Progenitor cell of endocrine pancreas (in vitro differentiated cells): Measurements from ENCODE around the gene FAM209B. TPM values are rescaled to one million over a fixed set of nuclear protein-coding genes. Genes with fewer than 3 reads are reported as not detected.
"Not testable (repeated sequence)": the region's sequence is repeated elsewhere in the genome, so short reads cannot be mapped to it uniquely, and the experiment has no call there.

Source experiments
- DNase-seq: peaks from one replicate; pipeline ENCODE4 v3.0.0; 2021; ENCODE audit warnings: low spot score; ENCODE audit not compliant: unreplicated experiment
- H3K27ac Mint-ChIP-seq: 2 replicates; pipeline ENCODE4 v1.8.0; 2021; ENCODE audit warnings: mild to moderate bottlenecking, moderate library complexity, mixed read lengths
- H3K27me3 Mint-ChIP-seq: 2 replicates; pipeline ENCODE4 v1.8.0; 2021; ENCODE audit warnings: mixed read lengths
- H3K36me3 Mint-ChIP-seq: 2 replicates; pipeline ENCODE4 v1.8.0; 2022; ENCODE audit warnings: mixed read lengths; ENCODE audit not compliant: insufficient read depth
- H3K4me1 Mint-ChIP-seq: 2 replicates; pipeline ENCODE4 v1.8.0; 2021; ENCODE audit warnings: low read depth, mixed read lengths
- H3K4me3 Mint-ChIP-seq: 2 replicates; pipeline ENCODE4 v1.8.0; 2021; ENCODE audit warnings: low read depth, mild to moderate bottlenecking, moderate library complexity, mixed read lengths
- H3K9me3 Mint-ChIP-seq: 2 replicates; pipeline ENCODE4 v1.8.0; 2021; ENCODE audit warnings: low read depth, mixed read lengths
- long read RNA-seq: library from polyadenylated mRNA; unstranded; transcript quantifications from one replicate; pipeline ENCODE4 v2.0.0, GENCODE V29; 2020
- total RNA-seq: library from RNA; stranded (reverse); gene quantifications from 2 replicates; pipeline ENCODE4 v1.2.1, GENCODE V29; 2021
- TF ChIP-seq, protein P1 (sequence below): fragments of 200-600 bp; sonication (generic); IDR thresholded peaks from one replicate; pipeline ENCODE4 v1.5.0; 2021; ENCODE audit warnings: antibody characterized with exemption, mild to moderate bottlenecking; ENCODE audit not compliant: unreplicated experiment

Gene FAM209B, protein sequence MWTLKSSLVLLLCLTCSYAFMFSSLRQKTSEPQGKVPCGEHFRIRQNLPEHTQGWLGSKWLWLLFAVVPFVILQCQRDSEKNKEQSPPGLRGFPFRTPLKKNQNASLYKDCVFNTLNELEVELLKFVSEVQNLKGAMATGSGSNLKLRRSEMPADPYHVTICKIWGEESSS
- not detected in 2 replicates for total RNA-seq
- long read RNA-seq: 0 reads

DNA sequence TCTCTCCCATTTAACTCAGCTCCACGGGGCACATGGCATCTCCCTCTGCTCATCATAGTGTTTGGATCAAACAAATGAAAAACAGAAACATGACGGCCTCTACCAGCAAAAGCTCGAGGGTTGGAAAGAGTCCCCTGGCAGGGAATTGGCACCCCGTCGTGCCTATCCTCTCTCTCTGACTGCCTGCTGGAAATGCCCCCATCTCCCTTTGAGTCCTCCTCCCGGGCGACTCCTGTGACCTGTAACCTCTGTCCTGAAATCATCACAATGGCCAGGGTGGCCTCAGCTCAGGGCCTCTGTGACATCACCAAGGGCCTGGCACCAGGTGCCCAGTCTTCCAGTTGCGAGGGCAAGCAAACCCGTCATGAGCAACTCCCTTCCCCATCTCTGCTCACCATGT, at the start of gene FAM209B:
TSS of gene FAM209B (plus strand) at position 301 of the 400 bp plus-strand sequence. CDS start at position 397, 96 bp downstream.
- not testable (repeated sequence) for H3K4me1 Mint-ChIP-seq, DNase-seq, H3K27me3 Mint-ChIP-seq, H3K36me3 Mint-ChIP-seq, H3K27ac Mint-ChIP-seq, H3K4me3 Mint-ChIP-seq, H3K9me3 Mint-ChIP-seq

DNA sequence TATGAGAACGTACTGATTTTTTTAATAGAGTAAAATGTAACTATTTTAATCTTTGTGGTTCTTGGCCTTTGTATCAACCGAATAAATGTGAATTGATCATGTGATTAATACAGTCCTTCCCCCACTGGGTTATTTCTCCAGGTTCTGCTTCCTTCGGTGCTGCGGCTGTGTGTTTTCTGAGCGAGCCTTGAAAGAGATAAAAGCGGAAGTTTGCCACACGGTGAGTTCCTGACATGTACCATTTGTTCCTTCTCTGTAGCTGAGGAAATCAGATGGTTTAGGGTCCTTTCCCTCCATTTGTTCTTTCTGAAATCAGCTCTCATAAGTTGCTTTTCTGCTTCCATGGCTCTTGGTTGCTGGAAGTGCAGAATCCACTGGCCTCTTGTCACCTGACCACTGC, 49.1 kb upstream of the FAM209B start:
- Mint-ChIP-seq H3K27me3 (no peaks in the 10 kb centered on the region), H3K27ac (no peak overlapping the region), H3K4me3 (no peak overlapping the region), H3K9me3 (no peaks in the 10 kb centered on the region), H3K36me3 (peaks cover 14% of the 10 kb centered on the region), H3K4me1 (no peaks in the 10 kb centered on the region)
- TF ChIP-seq, protein P1, sequence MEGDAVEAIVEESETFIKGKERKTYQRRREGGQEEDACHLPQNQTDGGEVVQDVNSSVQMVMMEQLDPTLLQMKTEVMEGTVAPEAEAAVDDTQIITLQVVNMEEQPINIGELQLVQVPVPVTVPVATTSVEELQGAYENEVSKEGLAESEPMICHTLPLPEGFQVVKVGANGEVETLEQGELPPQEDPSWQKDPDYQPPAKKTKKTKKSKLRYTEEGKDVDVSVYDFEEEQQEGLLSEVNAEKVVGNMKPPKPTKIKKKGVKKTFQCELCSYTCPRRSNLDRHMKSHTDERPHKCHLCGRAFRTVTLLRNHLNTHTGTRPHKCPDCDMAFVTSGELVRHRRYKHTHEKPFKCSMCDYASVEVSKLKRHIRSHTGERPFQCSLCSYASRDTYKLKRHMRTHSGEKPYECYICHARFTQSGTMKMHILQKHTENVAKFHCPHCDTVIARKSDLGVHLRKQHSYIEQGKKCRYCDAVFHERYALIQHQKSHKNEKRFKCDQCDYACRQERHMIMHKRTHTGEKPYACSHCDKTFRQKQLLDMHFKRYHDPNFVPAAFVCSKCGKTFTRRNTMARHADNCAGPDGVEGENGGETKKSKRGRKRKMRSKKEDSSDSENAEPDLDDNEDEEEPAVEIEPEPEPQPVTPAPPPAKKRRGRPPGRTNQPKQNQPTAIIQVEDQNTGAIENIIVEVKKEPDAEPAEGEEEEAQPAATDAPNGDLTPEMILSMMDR: no peak
- DNase-seq: no peak

DNA sequence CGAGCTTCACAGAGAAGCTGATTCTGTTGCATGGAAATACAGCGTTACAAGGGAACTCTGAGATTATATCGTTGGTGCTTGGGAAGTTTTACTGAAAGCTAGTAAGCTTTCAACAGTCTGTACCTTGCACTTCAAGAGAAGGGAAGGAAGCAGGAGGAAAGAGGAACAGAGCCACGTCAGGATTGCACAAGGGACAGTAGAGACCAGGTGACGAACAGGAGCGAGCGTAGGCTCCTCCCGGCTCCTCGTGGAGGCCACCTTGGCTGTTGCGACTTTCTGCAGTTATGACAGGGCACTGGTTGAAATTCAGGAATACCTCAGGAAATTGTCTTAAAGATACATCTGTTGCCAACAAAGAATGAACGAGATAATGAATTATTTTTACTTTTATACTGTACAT, 45.8 kb upstream of the FAM209B start:
- no peaks in the 10 kb centered on the region for H3K4me1 Mint-ChIP-seq
- H3K9me3 Mint-ChIP-seq: no peaks in the 10 kb centered on the region
- H3K4me3 Mint-ChIP-seq: no peak overlapping the region
- TF ChIP-seq, protein P1: no peak
- H3K36me3 Mint-ChIP-seq: peaks cover 11% of the 10 kb centered on the region
- no peak for DNase-seq
- no peak overlapping the region for H3K27ac Mint-ChIP-seq
- H3K27me3 Mint-ChIP-seq: no peaks in the 10 kb centered on the region

DNA sequence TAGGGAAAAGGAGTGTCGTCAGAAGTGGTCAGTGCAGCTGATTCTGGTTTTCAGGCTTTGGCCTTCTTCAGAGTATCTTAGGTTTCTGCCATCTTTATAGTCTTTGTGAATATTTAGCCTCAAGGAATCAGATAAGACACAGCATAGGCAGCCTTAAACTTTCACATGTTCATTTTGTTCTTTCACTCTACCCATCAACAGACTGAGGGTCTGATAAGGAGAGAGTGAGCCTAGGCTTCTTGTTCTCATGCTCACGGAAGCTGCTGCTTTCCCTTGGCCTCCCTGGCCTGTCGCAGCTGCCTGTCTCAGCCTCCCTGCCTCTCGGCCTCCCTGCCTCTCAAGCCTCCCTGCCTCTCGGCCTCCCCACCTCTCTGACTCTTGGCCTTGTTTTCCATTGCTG, 44.5 kb upstream of the FAM209B start:
- TF ChIP-seq, protein P1: no peak
- Mint-ChIP-seq H3K27me3 (no peaks in the 10 kb centered on the region), H3K36me3 (peaks cover 11% of the 10 kb centered on the region), H3K4me1 (no peaks in the 10 kb centered on the region), H3K9me3 (no peaks in the 10 kb centered on the region), H3K27ac (no peak overlapping the region), H3K4me3 (no peak overlapping the region)
- DNase-seq: no peak

DNA sequence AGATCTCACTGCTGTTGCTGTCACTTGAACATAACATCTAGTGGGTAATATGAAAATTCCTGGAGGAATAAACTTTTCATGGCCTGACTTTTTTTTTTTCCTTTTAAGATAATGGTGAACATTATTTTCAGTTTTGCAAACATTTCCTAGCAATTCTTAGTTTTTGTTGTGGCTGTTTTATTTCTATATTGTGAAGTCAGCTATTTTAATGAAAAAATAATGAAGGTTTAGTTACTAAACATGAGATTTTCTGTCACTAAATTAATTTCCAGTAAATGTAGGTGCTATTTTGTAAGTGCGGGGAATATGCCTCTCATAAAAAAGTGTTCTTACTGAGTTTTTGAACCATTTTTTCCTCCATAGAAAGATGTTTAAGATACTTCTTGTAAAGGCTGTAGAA, 31.9 kb upstream of the FAM209B start:
- Mint-ChIP-seq H3K4me3 (no peak overlapping the region), H3K4me1 (no peaks in the 10 kb centered on the region), H3K27me3 (no peaks in the 10 kb centered on the region), H3K27ac (no peak overlapping the region), H3K9me3 (no peaks in the 10 kb centered on the region), H3K36me3 (peaks cover 12% of the 10 kb centered on the region)
- TF ChIP-seq, protein P1: no peak
- no peak for DNase-seq

DNA sequence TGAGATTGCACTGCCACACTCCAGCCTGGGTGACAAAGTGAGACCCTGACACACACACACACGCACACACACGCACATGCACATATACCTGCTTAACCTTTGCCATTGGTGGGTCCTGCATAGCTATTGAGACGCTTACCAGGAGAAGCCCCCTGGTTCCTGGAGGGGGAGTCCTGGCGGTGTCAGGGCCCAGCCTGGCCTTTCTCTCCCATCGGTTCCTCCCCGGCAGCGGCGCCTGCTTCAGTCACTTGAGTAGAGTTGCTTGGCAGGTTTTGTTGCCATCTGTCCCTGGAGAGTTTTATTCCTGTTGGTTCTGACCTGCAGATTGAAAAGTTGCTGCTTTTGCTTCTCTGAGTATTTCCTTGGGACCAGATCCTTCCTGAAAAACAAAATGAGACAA, 29.1 kb upstream of the FAM209B start:
- no peak overlapping the region for H3K27ac Mint-ChIP-seq
- H3K4me3 Mint-ChIP-seq: no peak overlapping the region
- H3K4me1 Mint-ChIP-seq: no peaks in the 10 kb centered on the region
- no peaks in the 10 kb centered on the region for H3K27me3 Mint-ChIP-seq
- DNase-seq: no peak
- TF ChIP-seq, protein P1: no peak
- H3K36me3 Mint-ChIP-seq: peaks cover 3% of the 10 kb centered on the region
- H3K9me3 Mint-ChIP-seq: no peaks in the 10 kb centered on the region
